Thoracic aorta (tissue), 2 donors: Measurements from ENCODE around the gene MEX3A. TPM values are rescaled to one million over a fixed set of nuclear protein-coding genes. Genes with fewer than 3 reads are reported as not detected.

Experiments used
- ATAC-seq: fragments of 150-250 bp; one replicate; pipeline ENCODE4 v1.8.0; 2017; ENCODE audit warnings: low read depth; ENCODE audit not compliant: insufficient number of reproducible peaks, low FRiP score
- DNase-seq: peaks from one replicate; pipeline ENCODE4 v3.0.0-alpha.2; 2020; ENCODE audit warnings: low spot score
- H3K27ac ChIP-seq, 2 donors: fragments of 200-600 bp; sonication (generic); 1 replicate in 1 of 2; 2 replicates in 1 of 2; pipeline ENCODE4 v1.5.1; 2016; ENCODE audit warnings: mild to moderate bottlenecking in 2 of 2, moderate library complexity in 2 of 2
- H3K27me3 ChIP-seq: fragments of 200-600 bp; sonication (generic); replicated peaks from 2 replicates; pipeline ENCODE4 v1.6.0; 2016; ENCODE audit warnings: mild to moderate bottlenecking; ENCODE audit not compliant: insufficient read depth
- H3K36me3 ChIP-seq: fragments of 200-600 bp; sonication (generic); one replicate; pipeline ENCODE4 v1.5.1; 2016
- H3K4me1 ChIP-seq, 2 donors: fragments of 200-600 bp; sonication (generic); 1 replicate in 1 of 2; 2 replicates in 1 of 2; pipeline versions ENCODE4 v1.5.1 to v1.6.0; 2016; ENCODE audit warnings: low read depth in 2 of 2, mild to moderate bottlenecking in 1 of 2; ENCODE audit not compliant: control insufficient read depth in 1 of 2
- H3K4me3 ChIP-seq: fragments of 200-600 bp; sonication (generic); 2 replicates; pipeline ENCODE4 v1.5.1; 2016; ENCODE audit warnings: mild to moderate bottlenecking
- H3K9me3 ChIP-seq: fragments of 200-600 bp; sonication (generic); 2 replicates; pipeline ENCODE4 v1.5.1; 2016
- CTCF ChIP-seq: fragments of 200-600 bp; sonication (generic); IDR thresholded peaks from one replicate; pipeline ENCODE4 v1.5.1; 2019; ENCODE audit warnings: antibody characterized with exemption
- total RNA-seq, 2 donors: library from RNA; depleted of rRNA; stranded (reverse); fragments of >200 nt; gene quantifications; one replicate each; pipeline versions ENCODE4 v1.1.0 to v1.2.3, GENCODE V29; 2016

Gene MEX3A
- total RNA-seq, 2 donors from 2014 or later: 0.42 TPM; not detected in 1

DNA sequence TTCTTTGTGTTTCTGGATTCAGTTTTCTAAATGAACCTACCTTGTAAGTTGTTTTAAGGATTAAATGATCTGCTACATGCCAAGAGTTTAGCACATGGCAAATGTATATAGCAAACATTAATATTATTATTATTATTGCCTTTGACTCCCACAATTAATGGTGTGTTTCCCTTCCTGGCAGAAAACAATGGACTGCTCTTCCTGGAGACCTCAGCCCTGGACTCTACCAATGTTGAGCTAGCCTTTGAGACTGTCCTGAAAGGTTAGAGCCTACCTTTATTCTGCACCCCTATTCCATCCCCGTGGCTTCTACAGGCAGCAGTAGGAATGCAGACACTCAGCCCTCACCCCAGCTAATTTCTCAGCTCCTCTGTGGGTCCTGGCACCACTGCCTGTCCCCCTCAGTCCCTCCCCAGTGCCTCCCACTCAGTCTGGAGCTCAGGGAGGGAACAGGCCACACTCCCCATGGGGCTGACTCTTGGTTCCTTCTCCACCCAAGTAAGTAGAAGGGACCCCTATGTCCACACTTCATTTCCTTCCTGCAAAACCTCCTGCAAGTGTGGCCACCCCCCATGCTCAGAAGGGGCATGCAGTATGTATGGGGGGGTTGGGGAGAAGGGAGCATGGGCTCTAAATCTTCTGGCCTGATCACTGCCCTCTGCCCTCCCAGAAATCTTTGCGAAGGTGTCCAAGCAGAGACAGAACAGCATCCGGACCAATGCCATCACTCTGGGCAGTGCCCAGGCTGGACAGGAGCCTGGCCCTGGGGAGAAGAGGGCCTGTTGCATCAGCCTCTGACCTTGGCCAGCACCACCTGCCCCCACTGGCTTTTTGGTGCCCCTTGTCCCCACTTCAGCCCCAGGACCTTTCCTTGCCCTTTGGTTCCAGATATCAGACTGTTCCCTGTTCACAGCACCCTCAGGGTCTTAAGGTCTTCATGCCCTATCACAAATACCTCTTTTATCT lies 12.5 kb downstream of the MEX3A start:
- Histone ChIP-seq H3K4me1 (no peaks in the 10 kb centered on the region), H3K36me3 (no peaks in the 10 kb centered on the region), H3K27ac (no peak overlapping the region), H3K27me3 (no peaks in the 10 kb centered on the region), H3K4me3 (no peak overlapping the region), H3K9me3 (no peaks in the 10 kb centered on the region)
- DNase-seq (no peak), ATAC-seq (no peak)
- TF ChIP-seq CTCF: no peak

GRCh38 chr1:156067262-156067661 lies 15.0 kb downstream of the MEX3A start:
- no peaks in the 10 kb centered on the region for H3K9me3 ChIP-seq
- ATAC-seq (no peak), DNase-seq (no peak)
- TF ChIP-seq CTCF: no peak
- no peaks in the 10 kb centered on the region for H3K27me3 ChIP-seq
- no peaks in the 10 kb centered on the region for H3K4me1 ChIP-seq
- no peak overlapping the region for H3K4me3 ChIP-seq
- H3K27ac ChIP-seq: no peak overlapping the region
- H3K36me3 ChIP-seq: no peaks in the 10 kb centered on the region

- Histone ChIP-seq H3K4me1 (no peaks in the 10 kb centered on the region), H3K27me3 (no peaks in the 10 kb centered on the region), H3K9me3 (no peaks in the 10 kb centered on the region), H3K36me3 (no peaks in the 10 kb centered on the region), H3K27ac (no peak overlapping the region), H3K4me3 (no peak overlapping the region)
- ATAC-seq (no peak), DNase-seq (no peak)
- no peak for TF ChIP-seq CTCF
Measured at GRCh38 chr1:156065871-156066270, 16.4 kb downstream of the MEX3A start.

DNA sequence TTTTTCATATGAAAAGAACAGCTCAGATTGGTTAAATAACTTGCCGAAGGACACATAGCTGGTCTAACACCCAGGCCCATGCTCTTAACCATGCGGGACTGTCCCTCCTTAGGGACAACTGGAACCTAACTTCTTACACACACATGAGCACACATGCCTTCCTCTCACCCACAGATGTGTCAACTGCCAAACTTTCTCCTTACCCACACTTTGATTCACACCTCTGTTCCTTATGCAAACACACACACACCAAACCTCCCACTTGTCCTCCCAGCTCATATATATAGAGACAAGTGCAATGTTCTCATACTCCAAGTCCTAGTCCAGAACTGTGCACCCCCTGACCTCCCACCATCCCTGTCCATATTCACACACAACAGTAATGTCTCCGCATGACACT lies 17.1 kb downstream of the MEX3A start:
- DNase-seq (no peak), ATAC-seq (no peak)
- H3K4me1 ChIP-seq: no peaks in the 10 kb centered on the region
- no peaks in the 10 kb centered on the region for H3K27me3 ChIP-seq
- H3K27ac ChIP-seq: no peak overlapping the region
- no peak overlapping the region for H3K4me3 ChIP-seq
- no peaks in the 10 kb centered on the region for H3K9me3 ChIP-seq
- TF ChIP-seq CTCF: no peak
- H3K36me3 ChIP-seq: no peaks in the 10 kb centered on the region

DNA sequence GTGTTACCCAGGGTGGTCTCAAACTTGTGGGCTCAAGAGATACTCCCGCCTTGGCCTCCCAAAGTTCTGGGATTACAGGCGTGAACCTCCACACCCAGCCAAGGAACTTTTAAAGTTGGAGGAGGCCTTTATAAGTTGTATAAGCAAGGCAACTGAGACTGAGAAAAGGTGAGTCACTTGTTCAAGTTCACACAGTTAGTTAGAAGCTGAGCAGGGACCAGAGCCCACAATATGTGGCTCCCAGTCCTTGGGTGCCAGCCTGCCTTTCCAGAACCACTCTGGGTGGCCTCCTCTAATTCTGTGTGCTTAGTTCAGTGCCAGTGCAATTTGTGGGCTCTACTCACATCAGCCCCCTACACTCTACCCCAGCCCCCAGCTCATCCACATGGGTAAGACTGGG lies 17.6 kb downstream of the MEX3A start:
- H3K27me3 ChIP-seq: no peaks in the 10 kb centered on the region
- ATAC-seq (no peak), DNase-seq (no peak)
- H3K4me3 ChIP-seq: no peak overlapping the region
- H3K27ac ChIP-seq: no peak overlapping the region
- H3K4me1 ChIP-seq: no peaks in the 10 kb centered on the region
- no peaks in the 10 kb centered on the region for H3K9me3 ChIP-seq
- H3K36me3 ChIP-seq: no peaks in the 10 kb centered on the region
- no peak for TF ChIP-seq CTCF
